Measurements from ENCODE around the gene P3H2.

P3H2 gene

DNA sequence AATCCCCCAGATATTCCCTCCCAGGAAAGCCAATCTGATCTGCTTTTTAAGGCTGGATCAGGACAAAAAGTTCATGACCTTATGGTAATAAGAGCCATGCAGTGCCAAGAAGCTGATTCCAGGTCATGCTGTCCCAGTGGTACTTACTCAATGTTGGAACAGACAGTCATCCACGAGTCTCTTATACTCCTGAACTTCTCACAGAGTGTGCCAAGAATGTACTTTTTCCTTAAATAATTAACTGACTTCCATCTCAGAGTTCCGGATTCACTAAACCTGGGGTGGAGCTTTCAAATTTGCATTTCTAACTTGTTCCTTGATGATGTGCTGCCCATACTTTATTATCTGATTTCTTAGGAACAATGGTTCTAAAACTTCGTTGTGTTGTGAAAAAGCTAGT, 3.4 kb upstream of the P3H2 start:
- no peak for DNase-seq (ENCODE audit: low spot score)

DNA sequence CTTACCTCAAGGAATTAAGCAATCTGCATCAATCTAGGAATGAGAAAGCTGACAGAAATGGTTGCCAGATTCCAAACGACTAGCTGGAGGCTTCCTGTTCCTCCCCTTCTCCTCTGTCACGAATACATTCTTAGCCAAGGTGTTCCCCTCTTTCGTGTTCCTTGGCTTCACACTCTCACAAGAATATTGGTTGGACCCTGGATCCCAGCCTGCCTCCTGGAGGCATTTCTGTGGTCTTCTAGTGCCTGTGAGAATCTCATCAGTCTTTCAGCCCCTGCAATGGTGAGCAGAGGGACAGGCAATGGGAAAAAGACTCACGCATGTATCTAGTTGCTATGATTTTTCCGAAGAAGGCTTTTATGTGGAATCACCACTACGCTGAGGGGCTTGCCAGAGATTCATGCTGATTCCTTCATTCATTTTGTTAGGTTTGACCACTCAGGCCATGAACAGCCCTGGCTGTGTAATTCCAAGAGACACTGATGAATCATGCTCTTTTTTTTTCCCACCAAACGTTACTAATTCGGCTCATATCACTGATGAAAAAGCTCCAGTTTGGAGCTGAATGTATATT, 1.6 kb upstream of the P3H2 start:
- DNase-seq (ENCODE audit: low spot score), result no peak

DNA sequence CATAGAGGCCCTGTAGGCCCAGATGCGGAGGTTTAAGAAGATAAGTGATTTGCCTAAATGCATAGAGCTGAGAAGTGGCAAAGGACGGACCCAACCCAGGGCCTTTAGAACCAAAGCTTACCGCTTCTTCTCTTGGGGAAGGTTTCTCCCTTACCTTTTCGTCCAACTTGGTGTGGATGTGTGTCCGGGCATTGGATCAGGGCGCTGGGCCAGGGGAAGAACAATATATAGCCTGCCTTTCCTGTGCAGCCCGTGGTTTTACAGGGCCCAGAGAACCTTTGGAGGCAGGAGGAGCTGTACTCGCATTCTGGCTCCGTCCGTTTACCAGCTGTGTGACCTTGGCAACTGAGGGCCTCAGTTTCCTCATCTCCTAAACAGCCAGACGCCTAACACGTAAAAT, 686 bp upstream of the P3H2 start:
- peak; percentile 27 for DNase-seq (ENCODE audit: low spot score)

DNA sequence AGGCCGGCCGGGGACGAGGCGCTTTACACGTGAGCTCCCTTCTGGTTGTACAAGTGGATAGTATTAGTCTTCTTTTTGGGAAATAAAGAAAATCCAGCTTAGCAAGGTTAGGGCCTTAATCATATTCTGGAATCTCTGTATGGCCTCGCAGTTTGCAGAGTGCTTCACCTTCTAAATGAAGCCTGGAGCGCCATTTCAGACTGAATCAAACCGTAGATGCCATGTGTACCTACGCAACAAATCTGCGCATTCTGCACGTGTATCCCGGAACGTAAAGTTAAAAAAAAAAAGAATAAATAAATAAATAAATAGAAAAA, 322 bp upstream of the P3H2 start:
- DNase-seq (ENCODE audit: low spot score), result no peak

DNA sequence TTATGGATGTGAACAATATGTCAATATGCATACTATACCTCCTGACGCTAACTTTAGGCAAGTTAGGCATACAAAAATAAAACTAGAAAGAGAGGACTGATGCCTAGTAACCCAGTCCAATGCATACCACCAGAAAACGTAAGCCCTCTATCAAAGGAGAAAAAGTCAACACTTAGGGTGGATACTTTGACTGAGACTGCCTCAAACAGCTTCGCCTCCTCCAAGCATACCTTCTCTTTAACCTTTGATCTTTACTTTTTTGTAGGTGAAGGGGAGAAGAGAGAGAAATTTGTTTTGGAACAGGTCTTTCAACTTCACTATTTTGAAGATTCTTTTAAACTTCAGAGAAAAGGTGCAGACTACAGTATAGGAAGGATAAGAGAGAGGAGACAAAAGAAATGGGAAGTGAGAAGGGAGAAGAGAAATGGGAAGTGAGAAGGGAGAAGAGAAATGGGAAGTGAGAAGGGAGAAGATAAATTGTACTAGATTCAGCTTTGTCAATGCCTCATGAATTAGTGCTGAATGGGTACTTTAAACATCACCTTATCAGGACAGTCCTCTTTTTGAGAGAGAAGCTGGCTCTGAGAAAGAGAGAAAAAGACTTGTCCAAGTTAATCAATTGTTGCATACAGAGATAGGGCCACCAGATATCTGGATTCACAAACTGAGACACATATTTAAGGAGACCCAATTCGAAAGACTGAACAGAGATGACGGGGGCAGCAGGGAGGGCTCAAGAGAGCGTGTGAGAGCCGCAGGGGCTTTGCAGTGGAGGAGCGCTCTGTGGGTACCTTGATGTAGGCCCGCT, 1.0 kb downstream of the P3H2 start:
- no peak for DNase-seq (ENCODE audit: low spot score)

DNA sequence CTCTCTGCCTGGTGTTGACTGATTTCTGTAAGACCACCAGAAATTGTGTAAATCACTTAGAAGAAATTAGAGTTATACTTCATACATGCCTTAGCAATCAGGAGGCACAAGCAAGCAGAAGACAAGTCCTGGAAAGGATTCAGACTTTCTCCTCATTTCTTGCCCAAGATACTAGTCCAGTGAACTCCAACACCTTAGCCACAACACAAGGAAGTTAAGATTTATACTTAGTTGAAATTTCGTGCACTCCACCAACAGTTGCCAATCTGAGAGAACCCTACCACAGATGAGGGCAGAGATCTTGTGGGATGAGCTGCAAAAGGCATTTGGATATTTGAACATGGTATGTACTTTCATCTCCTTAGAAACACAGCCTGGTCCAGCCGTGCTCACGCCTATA, 2.3 kb downstream of the P3H2 start:
- DNase-seq (ENCODE audit: low spot score), result no peak

DNA sequence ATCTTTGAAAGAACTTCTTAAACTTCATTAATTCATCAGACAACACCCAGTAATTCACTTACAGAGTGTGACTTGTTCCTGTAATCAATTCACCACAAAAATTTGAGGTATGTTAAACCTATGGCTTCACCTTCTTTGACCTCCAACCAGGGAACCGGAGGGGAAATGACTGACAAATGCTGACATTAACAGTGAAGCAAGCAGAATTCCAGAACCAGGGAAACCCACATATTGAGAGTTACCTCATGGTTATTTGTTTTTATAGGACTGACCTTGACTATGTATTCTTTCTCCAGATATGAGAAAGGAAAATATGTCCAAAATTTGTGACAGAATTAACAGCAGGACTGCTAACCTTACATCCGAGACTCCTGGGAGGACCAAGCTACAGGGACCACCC, 2.7 kb downstream of the P3H2 start:
- DNase-seq (ENCODE audit: low spot score), result no peak

DNA sequence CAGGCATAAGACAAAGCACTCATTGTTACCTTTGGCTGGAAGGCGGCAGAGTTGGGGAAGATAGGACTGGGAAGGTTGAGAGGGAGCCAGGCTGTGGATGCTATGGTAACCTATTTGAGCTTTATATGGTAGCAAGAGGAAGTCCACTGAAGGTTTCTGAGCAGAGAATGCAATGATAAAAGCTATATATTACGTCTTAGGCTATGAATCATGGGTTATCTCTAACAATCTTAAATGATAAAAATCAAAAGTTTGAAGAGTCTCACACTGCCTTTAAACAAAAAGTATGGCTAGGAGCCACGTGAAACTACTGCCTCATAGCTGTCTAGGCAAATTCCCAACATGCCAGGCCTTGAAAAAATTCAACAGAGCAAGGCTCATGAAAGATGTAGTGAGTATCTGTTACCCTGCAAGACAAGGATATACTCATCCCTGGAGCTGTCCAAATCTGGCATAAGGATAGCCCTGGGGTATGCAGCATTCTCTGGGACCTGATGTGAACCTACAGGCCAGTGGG, 4.1 kb downstream of the P3H2 start:
- no peak for DNase-seq (ENCODE audit: low spot score)

DNA sequence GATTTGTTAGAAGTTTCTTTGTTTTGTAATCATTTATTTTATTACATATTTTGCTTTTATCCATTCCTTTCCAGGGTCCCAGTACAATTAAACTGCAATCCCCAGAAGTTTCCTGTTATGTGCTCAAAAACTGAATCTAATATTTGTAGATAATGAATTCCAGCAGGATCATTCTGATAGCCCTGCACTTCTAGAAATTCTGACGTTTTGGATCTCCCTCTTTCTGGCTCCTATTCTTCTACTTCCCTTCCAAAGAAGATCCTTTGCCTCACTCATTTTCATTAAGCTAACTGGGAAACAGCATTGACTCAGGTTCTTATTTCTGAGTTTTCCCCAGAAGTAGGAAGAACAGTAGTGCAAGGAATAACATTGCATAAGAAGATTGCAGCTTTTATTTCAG, 9.9 kb downstream of the P3H2 start:
- DNase-seq (ENCODE audit: low spot score), result no peak

DNA sequence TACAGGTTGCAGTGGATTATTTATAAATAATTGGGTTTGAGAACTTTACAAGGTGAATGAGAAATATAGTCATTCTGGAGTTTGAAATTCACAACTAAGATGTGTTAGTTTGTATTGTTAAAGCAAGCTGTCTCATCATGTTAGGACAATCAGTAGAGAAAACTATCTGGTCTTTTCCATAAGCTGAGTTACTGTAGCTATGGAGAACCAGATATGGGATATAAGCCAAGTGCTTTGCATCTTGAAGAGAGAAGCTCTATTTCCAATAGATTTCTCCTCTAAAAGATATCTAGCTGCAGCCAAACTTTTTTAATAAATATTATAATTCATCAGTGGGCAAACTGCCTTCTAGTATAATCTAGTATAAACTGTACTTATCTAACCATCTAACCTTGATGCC, 11.3 kb downstream of the P3H2 start:
- no peak for DNase-seq (ENCODE audit: low spot score)

DNA sequence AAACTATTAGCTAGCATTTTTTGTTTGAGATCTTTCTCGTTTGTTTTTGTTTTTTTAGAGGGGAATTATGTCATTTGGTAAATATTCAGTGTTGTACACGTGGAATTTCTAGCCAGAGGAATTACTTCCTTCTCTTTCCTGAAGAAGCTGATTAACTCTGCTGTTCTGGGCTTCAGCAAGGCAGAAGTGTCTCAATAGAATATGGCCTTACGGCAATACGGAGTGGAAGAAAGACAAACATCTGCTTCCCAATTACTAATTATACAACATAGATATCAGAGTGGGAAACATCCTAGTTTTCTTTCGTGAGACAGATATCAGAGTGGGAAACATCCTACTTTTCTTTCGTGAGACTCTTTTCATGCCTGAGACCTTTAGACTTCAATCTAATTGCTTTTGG, 11.9 kb downstream of the P3H2 start:
- no peak for DNase-seq (ENCODE audit: low spot score)

DNA sequence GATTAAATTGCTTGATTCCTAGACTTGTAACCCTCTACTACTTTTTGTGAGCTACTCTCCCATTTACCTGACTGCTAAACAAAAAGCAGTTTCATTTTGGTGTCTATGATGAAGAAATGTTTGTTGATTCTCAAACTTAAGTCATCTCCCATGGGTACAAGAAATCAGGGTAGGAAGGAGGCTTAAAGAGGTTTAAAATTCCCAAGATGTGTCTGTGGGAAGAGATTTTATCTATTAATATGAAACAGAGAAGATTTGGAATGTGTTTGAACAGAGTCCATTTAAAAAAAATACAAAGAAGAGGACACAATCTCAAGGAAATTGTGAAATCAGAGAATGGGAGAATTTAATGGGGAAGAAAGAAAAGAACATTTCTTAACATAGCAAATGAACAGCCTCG, 14.8 kb downstream of the P3H2 start:
- DNase-seq (ENCODE audit: low spot score), result no peak

DNA sequence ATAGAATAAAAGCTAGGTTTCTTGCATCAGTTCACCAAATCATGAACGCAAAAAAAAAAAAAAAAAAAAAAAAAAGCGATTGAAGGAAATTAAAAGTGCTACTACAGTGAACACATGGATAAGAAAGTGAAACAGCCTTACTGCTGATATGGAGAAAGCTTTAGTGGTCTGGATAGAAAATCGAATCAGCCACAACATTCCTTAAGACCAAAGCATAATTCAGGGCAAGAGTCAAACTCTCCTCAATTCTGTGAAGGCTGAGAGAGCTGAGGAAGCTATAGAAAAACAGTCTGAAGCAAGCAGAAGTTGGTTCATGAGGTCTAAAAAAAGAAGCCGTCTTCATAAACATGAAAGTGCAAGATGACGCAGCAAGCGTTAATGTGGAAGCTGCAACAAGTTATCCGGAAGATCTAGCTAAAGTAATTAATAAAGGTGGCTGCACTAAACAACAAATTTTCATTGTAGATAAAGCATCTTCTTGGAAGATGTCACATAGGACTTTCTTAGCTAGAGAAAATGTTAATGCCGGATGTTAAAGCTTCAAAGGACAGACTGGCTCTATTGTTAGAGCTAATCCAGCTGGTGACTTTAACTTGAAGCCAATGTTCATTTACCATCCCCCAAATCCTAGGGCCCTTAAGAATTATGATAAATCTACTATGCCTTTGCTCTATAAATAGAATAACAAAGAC, 19.2 kb downstream of the P3H2 start:
- DNase-seq (ENCODE audit: low spot score), result no peak

DNA sequence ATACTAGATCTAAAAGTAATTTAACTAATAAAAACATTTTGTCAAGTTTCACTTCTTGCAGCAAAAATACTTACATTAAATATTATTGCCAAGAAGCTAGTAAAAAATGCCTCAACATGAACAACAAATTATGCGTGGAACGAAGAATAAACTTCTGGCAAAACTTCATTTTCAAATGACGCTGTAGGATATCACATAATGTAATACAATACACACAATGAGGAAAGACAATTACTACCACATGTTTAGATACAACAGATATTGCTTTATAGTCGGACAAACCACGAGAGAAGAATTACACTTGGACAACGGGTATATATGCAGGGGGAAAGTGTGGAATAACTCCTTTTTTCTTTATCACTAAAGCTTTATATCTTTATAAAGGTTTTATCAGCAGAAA, 21.6 kb downstream of the P3H2 start:
- no peak for DNase-seq (ENCODE audit: low spot score)

DNA sequence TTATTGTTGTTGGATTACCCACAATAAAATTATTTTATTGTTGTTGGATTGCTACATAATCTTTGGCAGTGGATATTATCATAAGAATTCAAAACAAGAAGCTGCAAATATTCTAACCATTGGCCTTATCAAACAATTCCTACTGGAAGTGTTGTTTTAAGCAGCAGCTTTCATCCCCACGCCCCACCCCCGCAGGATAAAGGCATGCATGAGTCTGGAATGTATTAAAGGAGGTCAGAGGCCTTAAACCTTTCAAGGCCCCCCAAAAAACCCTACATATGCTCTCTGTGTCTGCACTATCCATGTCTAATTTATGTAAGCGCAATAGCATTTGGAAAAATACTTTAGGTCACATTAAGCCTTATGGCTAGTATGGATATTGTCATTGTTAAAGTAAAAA, 23.1 kb downstream of the P3H2 start:
- DNase-seq (ENCODE audit: low spot score), result no peak

DNA sequence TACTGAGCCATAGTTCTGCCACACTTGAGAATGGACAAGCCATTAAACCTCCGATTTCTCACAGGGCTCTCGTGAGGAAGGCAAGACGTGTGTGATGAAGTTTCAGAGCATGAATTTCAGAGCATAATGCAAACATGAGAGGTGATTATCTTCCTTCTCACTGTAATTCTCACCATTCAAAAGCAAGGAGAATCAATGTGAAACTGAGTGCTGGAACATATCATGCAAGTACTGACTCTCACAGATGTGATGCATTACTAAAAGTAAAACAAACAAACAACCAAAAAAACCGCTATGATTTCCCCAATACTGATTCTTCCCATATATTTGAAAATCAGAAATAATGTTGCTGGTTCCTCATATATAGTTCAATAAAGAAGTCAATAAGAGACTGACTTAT, 23.7 kb downstream of the P3H2 start:
- no peak for DNase-seq (ENCODE audit: low spot score)

DNA sequence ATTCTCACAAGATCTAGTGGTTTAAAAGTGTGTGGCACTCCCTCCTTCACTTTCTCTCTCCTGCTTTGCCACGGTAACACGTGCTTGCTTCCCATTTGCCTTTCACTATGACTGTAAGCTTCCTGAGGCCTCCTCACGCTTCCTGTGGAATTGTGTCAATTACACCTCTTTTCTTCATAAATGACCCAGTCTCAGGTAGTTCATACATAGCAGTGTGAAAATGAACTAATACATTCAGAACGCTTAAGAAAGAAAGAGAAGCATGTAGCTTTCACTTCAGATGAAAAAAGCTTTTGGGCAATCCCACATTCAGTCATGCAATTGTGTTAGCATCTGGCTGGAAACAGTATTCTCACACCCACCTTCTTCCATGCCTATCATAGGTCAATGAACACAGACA, 24.4 kb downstream of the P3H2 start:
- no peak for DNase-seq (ENCODE audit: low spot score)

DNA sequence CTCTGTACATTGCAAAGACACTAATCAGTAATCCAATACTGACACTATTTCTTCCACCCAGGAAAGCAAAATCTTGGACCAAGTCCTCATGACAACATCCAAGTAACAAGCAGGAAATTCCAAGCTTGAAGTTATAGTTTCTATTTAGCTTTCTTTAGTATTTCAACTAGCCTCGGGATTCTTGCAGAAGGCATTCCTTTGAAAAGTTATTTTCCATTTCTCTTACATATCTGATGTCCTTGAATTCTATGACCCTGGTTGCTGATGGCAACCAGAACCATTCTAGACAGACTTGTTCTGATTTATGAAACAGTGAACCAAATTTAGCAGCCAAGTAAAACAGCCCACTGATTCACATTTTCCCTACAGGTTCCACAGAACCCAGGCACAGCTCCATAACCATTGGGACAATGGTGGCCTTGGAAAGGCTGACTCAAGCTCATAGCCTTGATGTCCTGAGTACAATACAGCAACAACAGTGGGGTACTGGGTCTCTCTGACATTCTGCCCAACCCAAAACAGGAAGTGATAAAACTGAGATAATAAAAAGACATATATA, 26.5 kb downstream of the P3H2 start:
- no peak for DNase-seq (ENCODE audit: low spot score)

DNA sequence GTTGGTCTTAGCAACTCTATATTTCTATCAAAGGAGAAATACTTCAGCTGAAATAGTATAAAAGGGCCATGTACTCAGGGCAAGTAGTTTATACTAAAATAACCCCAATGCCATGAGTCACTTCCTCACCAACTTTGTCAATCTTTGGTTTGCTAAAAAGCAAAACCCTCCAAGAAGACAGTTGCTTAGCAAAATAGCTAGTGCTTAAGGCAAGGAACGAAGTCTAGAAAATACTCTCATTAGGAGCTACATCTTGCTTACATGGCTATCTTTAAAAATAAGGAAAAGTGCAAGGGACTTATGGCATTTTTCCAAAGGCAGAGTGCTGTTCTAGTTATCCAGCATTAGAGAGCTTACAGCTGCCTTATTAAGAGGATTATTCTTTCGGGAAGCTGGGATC, 28.4 kb downstream of the P3H2 start:
- peak; percentile 48 for DNase-seq (ENCODE audit: low spot score)

DNA sequence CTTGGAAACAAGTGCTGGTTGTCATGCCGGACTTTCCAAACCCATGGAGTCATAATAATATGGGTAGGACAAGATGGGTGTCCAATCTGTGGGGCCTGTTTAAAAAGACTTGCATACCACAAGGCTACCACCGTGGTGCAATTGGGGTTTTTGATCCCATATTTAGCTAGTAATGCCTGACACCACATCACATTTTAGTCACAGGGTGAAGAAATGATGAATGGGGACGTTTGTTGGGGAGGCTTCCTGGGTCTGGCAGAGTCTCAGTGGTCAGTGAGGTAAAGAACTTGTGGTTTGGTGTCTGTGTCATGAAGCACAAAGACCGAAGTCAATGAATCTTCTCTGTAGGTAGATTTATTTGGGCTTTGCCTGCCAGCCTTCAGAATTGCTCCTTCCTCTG, 31.0 kb downstream of the P3H2 start:
- no peak for DNase-seq (ENCODE audit: low spot score)

DNA sequence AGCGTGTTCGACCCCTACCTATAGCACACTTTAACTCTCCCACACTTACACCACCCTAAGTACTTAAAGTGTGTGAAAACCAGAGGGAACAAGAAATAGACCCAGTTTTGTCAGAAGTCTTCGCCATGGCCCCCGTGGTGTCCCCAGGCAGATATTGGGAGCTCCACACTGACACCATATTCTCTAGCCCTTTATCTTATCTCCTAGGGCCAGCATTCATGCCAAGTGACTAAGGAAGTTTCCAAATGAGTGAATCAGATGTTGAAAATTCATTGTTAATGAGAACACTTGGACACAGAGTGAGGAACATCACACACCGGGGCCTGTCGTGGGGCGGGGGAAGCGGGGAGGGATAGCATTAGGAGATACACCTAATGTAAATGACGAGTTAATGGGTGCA, 31.8 kb downstream of the P3H2 start:
- DNase-seq (ENCODE audit: low spot score), result no peak

DNA sequence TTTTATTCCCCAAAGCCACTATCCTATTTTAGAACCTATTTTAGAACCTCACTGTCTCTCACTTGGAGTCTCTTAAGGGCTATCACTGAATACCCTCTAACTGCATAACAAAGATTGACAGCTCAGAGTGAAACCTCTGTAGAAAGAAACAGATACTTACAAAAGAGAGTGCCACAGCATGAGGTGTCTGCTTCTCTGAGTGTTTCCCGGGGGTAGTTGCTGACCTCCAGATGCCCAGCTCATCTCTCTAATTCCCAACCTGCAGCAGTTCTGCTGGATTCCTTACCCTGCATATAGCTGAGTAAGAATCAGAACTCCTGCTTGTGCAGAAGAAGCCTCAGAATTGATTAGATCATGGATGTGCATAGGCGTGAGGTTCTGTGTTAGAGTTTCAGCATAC, 34.5 kb downstream of the P3H2 start:
- DNase-seq (ENCODE audit: low spot score), result no peak

DNA sequence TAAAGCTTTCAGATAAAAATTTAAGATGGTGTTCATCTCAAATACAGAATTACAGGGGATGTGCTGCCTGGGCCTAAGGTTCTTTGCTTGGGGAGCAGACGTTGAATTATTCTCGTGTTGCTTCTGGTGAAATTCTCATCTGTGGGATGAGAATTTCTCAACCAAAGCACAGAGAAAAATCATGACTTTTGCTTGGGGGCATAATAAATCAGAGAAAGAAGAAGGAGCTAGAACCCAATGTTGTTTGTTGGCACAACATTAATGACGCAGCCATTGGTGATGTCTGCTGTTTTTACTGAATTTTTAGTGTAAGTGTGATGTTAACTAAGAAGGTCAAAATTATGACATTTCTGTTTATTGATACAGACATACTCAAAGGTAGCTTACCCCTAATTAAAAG, 35.7 kb downstream of the P3H2 start:
- DNase-seq (ENCODE audit: low spot score), result no peak

Data from D341Med (cell line).